ENCODE measurements around the gene CAPRIN1. TPM values are rescaled to one million over a fixed set of nuclear protein-coding genes. Genes with fewer than 3 reads are reported as not detected.

CAPRIN1 gene
- total RNA-seq, 2 donors from 2014 or later: 145 to 184 TPM

DNA sequence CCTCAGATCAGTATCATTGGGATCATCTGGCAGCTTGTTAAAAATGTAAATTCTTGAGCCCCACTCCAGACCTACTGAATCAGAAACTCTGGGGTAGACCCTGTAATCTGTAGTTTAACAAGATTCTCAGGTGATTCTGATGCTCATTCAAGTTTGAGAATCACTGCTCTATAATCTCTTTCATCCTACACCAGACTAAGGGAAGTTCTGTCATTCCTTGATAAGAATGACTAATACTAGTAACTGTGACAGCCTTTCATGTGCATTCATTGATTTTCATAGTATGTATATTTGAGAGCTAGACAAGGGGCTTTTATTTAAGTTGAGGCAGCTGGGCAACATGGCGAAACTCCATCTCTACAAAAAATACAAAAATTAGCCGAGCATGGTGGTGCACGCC, 83.9 kb downstream of the CAPRIN1 start:
- no peaks in the 10 kb centered on the region for H3K27me3 ChIP-seq (replicated peaks; ENCODE audit: insufficient read depth)
- DNase-seq (ENCODE audit: low spot score) (no peak), ATAC-seq (ENCODE audit: insufficient number of reproducible peaks, low FRiP score, low read depth) (no peak)
- peaks cover 64% of the 10 kb centered on the region for H3K36me3 ChIP-seq
- no peak overlapping the region for H3K4me3 ChIP-seq
- TF ChIP-seq CTCF (IDR thresholded peaks at IDR 0.05): no peak
- no peak overlapping the region for H3K27ac ChIP-seq
- H3K4me1 ChIP-seq (ENCODE audit: control insufficient read depth in 1 of 2, low read depth in 2 of 2): no peaks in the 10 kb centered on the region
- no peaks in the 10 kb centered on the region for H3K9me3 ChIP-seq

- no peak for TF ChIP-seq CTCF (IDR thresholded peaks at IDR 0.05)
- H3K4me1 ChIP-seq (ENCODE audit: control insufficient read depth in 1 of 2, low read depth in 2 of 2): no peaks in the 10 kb centered on the region
- H3K27ac ChIP-seq: no peak overlapping the region
- H3K36me3 ChIP-seq: peaks cover 64% of the 10 kb centered on the region
- no peaks in the 10 kb centered on the region for H3K9me3 ChIP-seq
- no peak overlapping the region for H3K4me3 ChIP-seq
- DNase-seq (ENCODE audit: low spot score): no peak
- H3K27me3 ChIP-seq (replicated peaks; ENCODE audit: insufficient read depth): no peaks in the 10 kb centered on the region
- ATAC-seq (ENCODE audit: insufficient number of reproducible peaks, low FRiP score, low read depth): no peak
These were observed 84.9 kb downstream of the CAPRIN1 start for GRCh38 chr11:34136420-34136819.

DNA sequence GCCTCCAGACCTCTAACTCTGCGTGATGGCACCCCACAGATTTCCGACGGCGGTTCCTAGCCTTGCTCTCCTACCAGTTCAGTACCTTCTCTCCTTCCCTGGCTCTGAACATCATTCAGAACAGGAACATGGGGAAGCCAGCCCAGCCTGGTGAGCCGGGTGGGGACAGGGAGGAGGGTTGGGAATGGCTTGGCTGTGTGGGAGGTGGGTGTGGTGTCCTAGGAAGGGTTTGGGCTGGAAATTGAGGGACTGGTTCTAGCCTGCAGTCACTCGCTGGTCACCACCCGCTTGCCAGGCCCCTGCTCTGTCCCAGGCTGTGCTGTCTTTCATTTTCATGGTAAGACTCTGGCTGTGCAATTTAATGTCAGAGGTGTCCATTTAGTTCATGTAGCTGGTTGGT, 87.8 kb downstream of the CAPRIN1 start:
- H3K4me3 ChIP-seq: no peak overlapping the region
- TF ChIP-seq CTCF (IDR thresholded peaks at IDR 0.05): no peak
- no peaks in the 10 kb centered on the region for H3K9me3 ChIP-seq
- no peak overlapping the region for H3K27ac ChIP-seq
- H3K4me1 ChIP-seq (ENCODE audit: control insufficient read depth in 1 of 2, low read depth in 2 of 2): no peaks in the 10 kb centered on the region
- DNase-seq (ENCODE audit: low spot score) (no peak), ATAC-seq (ENCODE audit: insufficient number of reproducible peaks, low FRiP score, low read depth) (no peak)
- H3K27me3 ChIP-seq (replicated peaks; ENCODE audit: insufficient read depth): no peaks in the 10 kb centered on the region
- peaks cover 77% of the 10 kb centered on the region for H3K36me3 ChIP-seq

GRCh38 chr11:34140149-34140548, 88.6 kb downstream of the CAPRIN1 start:
- Histone ChIP-seq H3K4me3 (no peak overlapping the region), H3K27ac (no peak overlapping the region), H3K4me1 (ENCODE audit: control insufficient read depth in 1 of 2, low read depth in 2 of 2) (no peaks in the 10 kb centered on the region), H3K9me3 (no peaks in the 10 kb centered on the region), H3K36me3 (peaks cover 76% of the 10 kb centered on the region), H3K27me3 (replicated peaks; ENCODE audit: insufficient read depth) (no peaks in the 10 kb centered on the region)
- DNase-seq (ENCODE audit: low spot score) (no peak), ATAC-seq (ENCODE audit: insufficient number of reproducible peaks, low FRiP score, low read depth) (no peak)
- TF ChIP-seq CTCF (IDR thresholded peaks at IDR 0.05): no peak

DNA sequence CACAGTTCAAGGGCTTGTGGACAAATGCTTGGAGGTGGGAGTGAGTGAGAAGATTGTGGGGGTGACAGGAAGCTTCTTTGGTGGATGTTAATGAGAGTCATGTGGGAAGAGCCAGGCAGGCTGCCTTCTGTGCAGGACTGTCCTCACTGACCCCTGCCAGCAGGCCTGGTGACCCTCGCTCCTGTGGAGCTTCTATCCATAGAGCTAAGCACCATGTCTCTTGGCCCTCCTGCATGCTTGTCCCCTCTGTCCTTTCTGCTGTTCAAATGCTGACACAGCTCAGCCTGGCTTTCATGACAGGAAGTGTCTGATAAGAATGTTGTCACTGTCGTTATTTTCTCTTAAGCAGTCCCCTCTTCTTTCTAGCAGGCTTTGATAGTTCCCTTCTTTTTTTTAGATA, 91.5 kb downstream of the CAPRIN1 start:
- peaks cover 75% of the 10 kb centered on the region for H3K36me3 ChIP-seq
- no peak for ATAC-seq (ENCODE audit: insufficient number of reproducible peaks, low FRiP score, low read depth)

More for the DNA sequence above, 91.5 kb downstream of the CAPRIN1 start:
- Histone ChIP-seq H3K9me3 (no peaks in the 10 kb centered on the region), H3K4me3 (no peak overlapping the region), H3K27ac (no peak overlapping the region), H3K4me1 (ENCODE audit: control insufficient read depth in 1 of 2, low read depth in 2 of 2) (no peaks in the 10 kb centered on the region), H3K27me3 (replicated peaks; ENCODE audit: insufficient read depth) (no peaks in the 10 kb centered on the region)
- DNase-seq (ENCODE audit: low spot score): no peak
- TF ChIP-seq CTCF (IDR thresholded peaks at IDR 0.05): no peak
